ENCODE data around the gene KISS1R. TPM values are rescaled to one million over a fixed set of nuclear protein-coding genes. Genes with fewer than 3 reads are reported as not detected.

The KISS1R gene
- total RNA-seq, 1 donor from 2014 or later = 0.41 TPM

- DNase-seq (ENCODE audit: low spot score in 2 of 2) (no peak), FAIRE-seq (no peak)
Observed at GRCh38 chr19:919199-920050, 2.3 kb downstream of the KISS1R start.

- DNase-seq (ENCODE audit: low spot score in 2 of 2) (no peak), FAIRE-seq (no peak)
Observed at GRCh38 chr19:920051-920864, 3.1 kb downstream of the KISS1R start.

DNA sequence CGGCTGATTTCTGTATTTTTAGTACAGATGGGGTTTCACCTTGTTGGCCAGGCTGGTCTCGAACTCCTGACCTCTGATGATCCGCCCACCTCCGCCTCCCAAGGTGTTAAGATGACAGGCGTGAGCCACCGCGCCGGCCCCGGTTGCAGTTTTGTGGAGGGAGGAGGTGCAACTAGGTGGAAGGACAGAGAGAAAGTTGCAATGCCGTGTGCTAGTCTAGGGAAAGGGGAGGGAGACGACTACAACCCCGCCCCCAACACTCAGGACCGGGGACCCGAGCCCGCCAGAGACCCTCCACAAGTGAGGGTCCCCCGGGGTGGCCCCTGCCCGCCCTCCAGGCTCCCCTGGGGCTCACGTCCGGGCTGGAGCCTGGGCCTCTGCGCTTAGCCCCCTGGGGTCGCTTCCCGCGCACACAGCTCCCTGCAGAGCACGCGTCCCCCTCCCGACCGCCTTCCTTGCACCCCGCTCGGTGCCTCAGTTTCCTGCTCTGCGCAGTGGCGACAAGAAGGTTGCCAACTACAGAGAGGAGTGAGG lies 7.5 kb downstream of the KISS1R start:
- DNase-seq (ENCODE audit: low spot score in 2 of 2) (no peak), FAIRE-seq (no peak)

DNA sequence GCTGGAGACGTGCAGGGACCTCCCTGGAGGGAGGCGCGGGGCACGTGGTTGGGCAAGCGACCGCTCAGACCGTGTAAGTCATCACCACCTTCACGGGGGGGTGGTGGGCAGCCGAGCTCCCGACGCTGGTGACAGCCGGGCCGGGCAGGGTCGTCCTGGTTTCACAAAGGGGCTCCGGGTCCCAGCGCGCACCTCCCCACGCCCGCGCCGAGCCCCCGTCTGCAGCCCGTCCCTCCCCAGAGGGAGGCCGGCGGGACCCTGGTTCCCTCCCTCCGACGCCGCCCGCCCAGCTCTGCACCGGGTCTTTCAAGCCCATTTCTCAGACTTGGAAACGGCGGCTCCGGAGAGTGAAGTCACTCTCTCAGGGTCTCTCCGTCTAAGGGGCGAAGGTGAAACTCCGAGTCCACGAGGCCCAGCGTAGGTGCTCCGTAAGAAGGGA lies 8.0 kb downstream of the KISS1R start:
- peak in 1 of 2 donors; percentile 57 for DNase-seq (ENCODE audit: low spot score in 2 of 2)
- no peak for FAIRE-seq

- DNase-seq (ENCODE audit: low spot score in 2 of 2) = peak; percentile 96 to 98
- no peak for FAIRE-seq
Observed at GRCh38 chr19:925526-926322, 8.6 kb downstream of the KISS1R start, which contains the start of gene ARID3A. ARID3A (plus strand) TSS chr19:926035; CDS start chr19:929529, 3,494 bp downstream.

GRCh38 chr19:926323-926588 lies 9.1 kb downstream of the KISS1R start:
- no peak for DNase-seq (ENCODE audit: low spot score in 2 of 2)
- no peak for FAIRE-seq

GRCh38 chr19:926589-927350 lies 9.6 kb downstream of the KISS1R start:
- peak in 1 of 2 donors; percentile 67 for DNase-seq (ENCODE audit: low spot score in 2 of 2)
- FAIRE-seq = no peak

GRCh38 chr19:927351-927779 lies 10.2 kb downstream of the KISS1R start:
- DNase-seq (ENCODE audit: low spot score in 2 of 2) (no peak), FAIRE-seq (no peak)

- no peak for FAIRE-seq
- no peak for DNase-seq (ENCODE audit: low spot score in 2 of 2)
Observed at GRCh38 chr19:927780-928401, 10.8 kb downstream of the KISS1R start.

DNA sequence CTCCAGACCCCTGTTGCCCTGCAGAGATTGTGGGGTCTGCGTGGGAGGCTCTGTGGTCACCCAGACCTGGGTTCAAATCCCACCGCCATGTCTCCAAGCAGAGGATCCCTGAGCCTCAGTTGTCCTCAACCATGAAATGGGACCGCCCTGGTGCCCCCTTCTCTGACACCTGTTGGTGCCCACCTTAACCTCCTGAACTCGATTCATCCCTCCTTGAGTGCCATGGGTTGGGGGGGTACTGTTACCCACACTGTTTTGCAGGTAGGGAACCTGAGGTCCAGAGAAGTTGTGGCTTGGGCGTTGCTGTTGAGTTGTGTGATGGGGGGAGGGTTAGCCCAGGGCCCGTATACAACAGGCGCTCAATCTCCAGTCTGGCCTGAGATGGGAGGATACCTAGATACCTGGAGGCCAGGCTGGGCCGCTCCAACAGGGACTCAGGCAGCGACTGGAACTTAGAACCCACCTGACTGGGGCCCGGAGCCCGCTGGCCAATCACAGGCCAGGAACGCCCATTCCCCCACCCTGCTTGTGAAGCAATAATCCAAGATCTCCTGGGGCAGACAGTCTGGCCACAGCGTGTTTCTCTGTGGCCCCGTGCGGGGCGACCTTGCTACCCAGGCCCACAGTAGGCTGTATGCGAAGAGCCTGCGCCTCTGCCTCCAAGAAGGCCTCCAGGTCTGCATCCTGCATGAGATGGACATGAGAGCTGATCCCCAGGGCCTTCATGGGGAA lies 11.5 kb downstream of the KISS1R start:
- DNase-seq (ENCODE audit: low spot score in 2 of 2) = no peak
- FAIRE-seq = no peak

DNA sequence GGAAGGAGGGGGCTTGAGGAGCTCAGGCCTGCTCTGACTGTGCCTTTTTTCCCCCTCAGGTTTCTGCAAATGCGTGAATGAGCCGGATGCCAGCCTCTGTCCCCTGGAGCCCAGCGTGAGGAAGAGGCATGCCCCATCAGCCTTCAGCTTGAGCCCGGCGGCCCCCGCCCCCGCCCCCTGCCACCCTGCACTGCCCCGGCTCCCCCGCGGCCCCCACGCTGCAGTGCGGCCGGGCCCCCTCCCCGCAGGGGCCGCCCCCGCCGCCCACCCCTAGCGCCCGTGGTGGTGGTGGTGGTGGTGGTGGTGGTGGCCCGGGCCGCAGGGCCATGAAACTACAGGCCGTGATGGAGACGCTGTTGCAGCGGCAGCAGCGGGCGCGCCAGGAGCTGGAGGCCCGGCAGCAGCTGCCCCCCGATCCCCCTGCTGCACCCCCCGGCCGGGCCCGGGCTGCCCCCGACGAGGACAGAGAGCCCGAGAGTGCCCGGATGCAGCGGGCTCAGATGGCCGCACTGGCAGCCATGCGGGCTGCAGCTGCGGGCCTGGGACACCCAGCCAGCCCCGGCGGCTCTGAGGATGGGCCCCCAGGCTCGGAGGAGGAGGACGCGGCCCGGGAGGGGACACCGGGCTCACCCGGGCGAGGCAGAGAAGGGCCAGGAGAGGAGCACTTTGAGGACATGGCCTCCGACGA lies 12.2 kb downstream of the KISS1R start:
- DNase-seq (ENCODE audit: low spot score in 2 of 2) (no peak), FAIRE-seq (no peak)

GRCh38 chr19:929891-930258 lies 12.7 kb downstream of the KISS1R start:
- FAIRE-seq = no peak
- DNase-seq (ENCODE audit: low spot score in 2 of 2) = no peak

DNA sequence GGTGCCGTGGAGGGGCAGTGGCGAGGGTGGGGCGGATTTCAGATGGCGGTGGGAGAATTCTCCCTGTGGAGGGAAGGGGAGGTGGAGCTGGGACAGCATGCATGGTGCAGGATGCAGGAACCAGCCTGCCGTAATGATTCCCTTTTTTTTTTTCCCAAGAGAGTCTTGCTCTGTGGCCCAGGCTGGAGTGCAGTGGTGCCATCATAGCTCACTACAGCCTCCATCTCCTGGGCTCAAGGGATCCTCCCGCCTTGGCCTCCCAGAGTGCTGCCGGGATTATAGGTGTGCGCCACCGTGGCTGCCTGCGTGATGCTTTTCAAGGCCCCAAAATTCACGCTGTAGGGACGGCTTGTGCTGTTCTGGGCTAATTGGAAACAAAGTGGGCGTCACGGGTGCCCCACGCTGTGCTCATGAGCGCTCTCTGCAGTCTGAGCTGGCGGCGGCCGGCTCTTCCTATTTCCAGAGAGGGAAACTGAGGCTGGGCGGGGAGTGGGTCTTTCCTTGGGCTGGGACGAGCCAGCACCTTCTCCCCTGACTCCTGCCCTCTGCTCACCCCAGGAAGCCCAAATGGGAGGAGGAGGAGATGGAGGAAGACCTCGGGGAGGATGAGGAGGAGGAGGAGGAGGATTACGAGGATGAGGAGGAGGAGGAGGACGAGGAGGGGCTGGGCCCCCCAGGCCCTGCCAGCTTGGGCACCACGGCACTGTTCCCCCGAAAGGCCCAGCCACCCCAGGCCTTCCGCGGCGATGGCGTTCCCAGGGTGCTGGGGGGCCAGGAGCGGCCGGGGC lies 14.9 kb downstream of the KISS1R start:
- no peak for FAIRE-seq
- no peak for DNase-seq (ENCODE audit: low spot score in 2 of 2)

GRCh38 chr19:932648-933552 lies 15.8 kb downstream of the KISS1R start:
- DNase-seq (ENCODE audit: low spot score in 2 of 2) (no peak), FAIRE-seq (no peak)

DNA sequence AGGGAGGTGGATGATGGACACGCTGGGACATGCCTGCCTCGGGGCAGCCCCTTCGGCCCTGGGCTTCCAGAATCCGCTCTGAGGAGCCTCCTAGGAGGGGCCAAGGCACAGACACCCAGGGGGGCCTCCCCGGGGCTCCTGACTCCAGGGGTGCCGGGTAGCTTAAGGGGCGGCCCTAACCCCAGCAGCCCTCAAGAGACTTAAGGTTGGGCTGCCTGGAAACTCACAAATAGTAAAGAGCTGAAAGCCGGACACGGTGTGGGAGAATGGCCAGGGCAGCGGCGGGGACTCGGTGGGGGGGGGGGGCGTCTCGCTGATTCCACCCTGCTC lies 16.4 kb downstream of the KISS1R start:
- FAIRE-seq = no peak
- no peak for DNase-seq (ENCODE audit: low spot score in 2 of 2)

- FAIRE-seq (no peak), DNase-seq (ENCODE audit: low spot score in 2 of 2) (no peak)
Observed at GRCh38 chr19:934197-934840, 17.2 kb downstream of the KISS1R start.

Measured in frontal cortex (tissue), 4 donors.